Lung (tissue), 12 donors: Measurements from ENCODE around the gene DOCK10. TPM values are rescaled to one million over a fixed set of nuclear protein-coding genes. Genes with fewer than 3 reads are reported as not detected.

Source experiments
- ATAC-seq: fragments of 200-7000 bp; cut with Tn5 transposase; one replicate; pipeline ENCODE4 v1.9.1; 2020; ENCODE audit warnings: moderate number of reproducible peaks; ENCODE audit not compliant: insufficient read depth, low FRiP score
- DNase-seq, 3 donors: peaks; one replicate each; pipeline ENCODE4 v3.0.0-alpha.2; 2013 to 2017
- H3K27ac ChIP-seq, 2 donors: one replicate each; pipeline ENCODE4 v1.5.1; 2013; ENCODE audit warnings: mild to moderate bottlenecking in 2 of 2, moderate library complexity in 2 of 2, control low read depth in 1 of 2, inconsistent platforms in 1 of 2, low read depth in 1 of 2, low read length in 1 of 2
- H3K27me3 ChIP-seq, 3 donors: one replicate each; pipeline ENCODE4 v1.5.1; 2013; ENCODE audit warnings: low read length in 2 of 3; ENCODE audit not compliant: control insufficient read depth in 3 of 3, insufficient read depth in 3 of 3
- H3K36me3 ChIP-seq, 4 donors: one replicate each; pipeline ENCODE4 v1.5.1; 2013; ENCODE audit warnings: low read length in 4 of 4, mild to moderate bottlenecking in 1 of 4, moderate library complexity in 1 of 4; ENCODE audit not compliant: control insufficient read depth in 4 of 4, insufficient read depth in 4 of 4
- H3K4me1 ChIP-seq, 5 donors: one replicate each; pipeline ENCODE4 v1.5.1; 2013; ENCODE audit warnings: low read length in 5 of 5, mild to moderate bottlenecking in 2 of 5, moderate library complexity in 1 of 5; ENCODE audit not compliant: control insufficient read depth in 5 of 5, insufficient read depth in 5 of 5
- H3K4me3 ChIP-seq: one replicate; pipeline ENCODE4 v1.5.1; 2013; ENCODE audit warnings: mild to moderate bottlenecking, control low read depth, moderate library complexity
- H3K9ac ChIP-seq, 2 donors: one replicate each; pipeline ENCODE4 v1.5.1; 2013; ENCODE audit warnings: low read length in 2 of 2, control low read depth in 1 of 2; ENCODE audit not compliant: insufficient read depth in 1 of 2
- H3K9me3 ChIP-seq, 4 donors: one replicate each; pipeline ENCODE4 v1.5.1; 2013; ENCODE audit warnings: low read length in 3 of 4, mild to moderate bottlenecking in 1 of 4, moderate library complexity in 1 of 4; ENCODE audit not compliant: control insufficient read depth in 4 of 4, insufficient read depth in 3 of 4
- WGBS, 2 donors: extraction: QIAGEN DNeasy Blood & Tissue Kit; methylation state at CpG; one replicate each; pipeline ENCODE4 v1.1.7; 2013; 5-methylcytosine and 5-hydroxymethylcytosine counted together
- polyA plus RNA-seq, 2 donors: library from polyadenylated mRNA; stranded (reverse); fragments of 200-250 nt; gene quantifications; one replicate each; pipeline ENCODE4 v1.2.1, GENCODE V29; 2013
- total RNA-seq, 2 donors: library from RNA; depleted of rRNA in 1 of 2; stranded (reverse); fragments of >200 nt in 1 of 2; gene quantifications; one replicate each; pipeline ENCODE4 v1.2.1, GENCODE V29; 2014 to 2021
- TF ChIP-seq, protein P1 (sequence below): IDR thresholded peaks from 2 replicates; pipeline ENCODE4 v1.5.1; 2012; ENCODE audit warnings: mild to moderate bottlenecking; ENCODE audit errors: control extremely low read depth, extremely low read depth
- donor health status: control.
- donor health status: control.
- donor health status: Bipolar disorder and iron deficiency.
- donor health status: healthy.
- donor health status: DM: yes; HTN: yes; CAD: no.

DOCK10 gene
- total and polyA plus RNA-seq, 4 donors: 3.1 to 39.8 (median 18.0) TPM

DNA sequence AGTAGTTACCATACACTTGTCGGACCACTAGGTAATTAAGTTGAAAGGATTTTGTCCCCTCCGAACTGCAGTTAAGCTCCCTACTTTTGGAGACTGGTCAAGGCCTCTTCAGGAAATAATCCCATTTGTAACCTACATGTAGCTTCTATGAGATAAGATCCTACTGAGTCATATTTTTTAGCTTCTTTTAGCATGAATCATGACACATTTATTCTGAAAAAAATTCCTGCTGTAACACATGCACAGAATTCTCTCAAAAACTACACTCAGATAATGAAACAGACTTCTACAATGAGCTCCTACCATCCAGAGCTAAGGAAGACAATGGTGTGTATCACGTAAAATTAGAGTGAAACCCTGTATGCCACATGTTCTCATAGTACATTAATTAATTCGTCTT is 225.5 kb downstream of the DOCK10 start:
- ATAC-seq: no peak

DNA sequence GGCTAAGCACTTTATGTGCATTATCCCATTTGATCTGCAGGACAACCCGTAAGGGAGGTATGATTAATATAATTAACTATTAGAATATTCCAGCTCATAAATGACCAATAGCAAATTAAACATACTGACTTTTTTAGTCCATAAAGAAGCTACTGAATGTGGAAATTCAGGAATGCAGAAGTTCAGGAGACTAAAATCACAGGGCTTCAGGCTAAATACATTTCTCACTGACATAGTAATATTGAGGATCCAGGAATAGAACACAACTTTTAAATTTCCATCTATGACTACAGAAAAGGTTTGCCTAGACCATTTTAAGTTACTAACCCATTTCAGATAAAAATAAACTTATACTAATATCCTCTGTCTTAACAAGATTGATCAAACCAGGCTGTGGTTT is 228.7 kb downstream of the DOCK10 start:
- no peak for ATAC-seq

More for the DNA sequence above, 225.5 kb downstream of the DOCK10 start:
- Histone ChIP-seq H3K9ac (no peak overlapping the region), H3K4me3 (no peak overlapping the region), H3K27ac (no peak overlapping the region), H3K4me1 (peaks cover 0 to 5% (median 0%) of the 10 kb centered on the region in 5 donors), H3K27me3 (no peaks in the 10 kb centered on the region), H3K36me3 (peaks cover 0 to 35% (median 12%) of the 10 kb centered on the region in 4 donors), H3K9me3 (no peaks in the 10 kb centered on the region)
- TF ChIP-seq, protein P1, sequence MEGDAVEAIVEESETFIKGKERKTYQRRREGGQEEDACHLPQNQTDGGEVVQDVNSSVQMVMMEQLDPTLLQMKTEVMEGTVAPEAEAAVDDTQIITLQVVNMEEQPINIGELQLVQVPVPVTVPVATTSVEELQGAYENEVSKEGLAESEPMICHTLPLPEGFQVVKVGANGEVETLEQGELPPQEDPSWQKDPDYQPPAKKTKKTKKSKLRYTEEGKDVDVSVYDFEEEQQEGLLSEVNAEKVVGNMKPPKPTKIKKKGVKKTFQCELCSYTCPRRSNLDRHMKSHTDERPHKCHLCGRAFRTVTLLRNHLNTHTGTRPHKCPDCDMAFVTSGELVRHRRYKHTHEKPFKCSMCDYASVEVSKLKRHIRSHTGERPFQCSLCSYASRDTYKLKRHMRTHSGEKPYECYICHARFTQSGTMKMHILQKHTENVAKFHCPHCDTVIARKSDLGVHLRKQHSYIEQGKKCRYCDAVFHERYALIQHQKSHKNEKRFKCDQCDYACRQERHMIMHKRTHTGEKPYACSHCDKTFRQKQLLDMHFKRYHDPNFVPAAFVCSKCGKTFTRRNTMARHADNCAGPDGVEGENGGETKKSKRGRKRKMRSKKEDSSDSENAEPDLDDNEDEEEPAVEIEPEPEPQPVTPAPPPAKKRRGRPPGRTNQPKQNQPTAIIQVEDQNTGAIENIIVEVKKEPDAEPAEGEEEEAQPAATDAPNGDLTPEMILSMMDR: no peak
- DNase-seq: no peak
- WGBS, 2 donors: 92 to 96% methylated on average over 4 of the region's 4 CpGs

DNA sequence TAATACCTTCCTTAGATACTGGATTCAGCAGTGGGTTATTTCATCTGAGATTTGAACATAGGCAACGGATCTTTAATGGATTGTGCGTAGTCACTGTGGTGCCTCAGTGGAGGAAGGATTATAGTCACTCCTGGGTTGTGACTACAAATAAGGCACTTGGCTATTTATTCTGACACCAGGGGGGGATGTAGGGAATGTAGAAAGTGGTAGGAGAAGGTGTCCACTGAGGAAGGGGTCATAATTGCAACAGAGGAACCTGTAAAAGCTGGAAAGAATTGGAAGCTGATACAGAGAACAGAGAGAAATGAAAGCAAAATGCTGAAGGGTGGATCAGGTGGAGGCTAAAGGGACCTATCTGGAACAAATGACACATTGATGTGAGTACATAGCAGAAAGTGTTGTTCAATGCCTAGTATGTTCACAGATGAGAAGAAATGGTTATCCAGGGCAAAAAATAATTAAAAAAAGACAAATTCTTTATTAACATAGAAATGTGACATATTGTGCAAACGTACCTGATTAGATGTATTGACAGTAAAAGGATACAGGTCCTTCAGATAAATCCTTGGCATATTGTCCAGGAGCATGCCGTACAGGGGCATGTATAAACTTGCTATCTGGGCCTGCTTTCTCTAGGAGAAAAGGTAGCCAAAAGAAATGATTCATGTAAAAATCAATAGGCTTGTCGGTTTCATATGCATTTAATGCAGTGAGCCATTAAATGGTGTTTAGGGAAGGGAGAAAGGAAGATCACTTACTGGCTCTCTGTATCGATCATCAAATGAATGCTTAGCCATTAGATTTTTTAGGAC is 234.9 kb downstream of the DOCK10 start:
- WGBS, 2 donors: 89 to 95% methylated on average over 6 of the region's 6 CpGs
- Histone ChIP-seq H3K4me3 (no peak overlapping the region), H3K9me3 (no peaks in the 10 kb centered on the region), H3K27me3 (no peaks in the 10 kb centered on the region), H3K9ac (no peak overlapping the region), H3K4me1 (peaks cover 0 to under 1% (median 0%) of the 10 kb centered on the region in 5 donors), H3K36me3 (peaks cover 0 to 47% (median 16%) of the 10 kb centered on the region in 4 donors), H3K27ac (no peak overlapping the region)
- TF ChIP-seq, protein P1: no peak
- DNase-seq: no peak
- ATAC-seq: no peak

More for the DNA sequence above, 228.7 kb downstream of the DOCK10 start:
- TF ChIP-seq, protein P1: no peak
- WGBS, 2 donors: 87 to 91% methylated on average over 1 of the region's 1 CpG
- Histone ChIP-seq H3K36me3 (peaks cover 0 to 25% (median 8%) of the 10 kb centered on the region in 4 donors), H3K27me3 (no peaks in the 10 kb centered on the region), H3K9me3 (no peaks in the 10 kb centered on the region), H3K4me1 (peaks cover 0 to under 1% (median 0%) of the 10 kb centered on the region in 5 donors), H3K9ac (no peak overlapping the region), H3K4me3 (no peak overlapping the region), H3K27ac (no peak overlapping the region)
- no peak for DNase-seq
